BLaER1 treated with 17β-estradiol and CSF1 and Interleukin-3, amounts not matched to agents 10 nM and 100 nM (cell line): ENCODE measurements around the gene C4orf33.
"Not testable (repeated sequence)": the region's sequence is repeated elsewhere in the genome, so short reads cannot be mapped to it uniquely, and the experiment has no call there.

Experiments used
- H3K27ac ChIP-seq, 11 experiments: shearing (Covaris generic); formaldehyde crosslinking; 2 replicates each; pipeline ENCODE4 v1.8.1; 2022
- H3K27me3 ChIP-seq, 11 experiments: shearing (Covaris generic); formaldehyde crosslinking; 2 replicates each; pipeline ENCODE4 v1.8.1; 2022
- H3K36me3 ChIP-seq, 11 experiments: shearing (Covaris generic); formaldehyde crosslinking; 2 replicates each; pipeline ENCODE4 v1.8.1; 2022
- H3K4me1 ChIP-seq, 10 experiments: shearing (Covaris generic); formaldehyde crosslinking; 2 replicates each; pipeline ENCODE4 v1.8.1; 2022
- H3K4me2 ChIP-seq, 11 experiments: shearing (Covaris generic); formaldehyde crosslinking; 2 replicates each; pipeline ENCODE4 v1.8.1; 2022
- H3K4me3 ChIP-seq, 10 experiments: shearing (Covaris generic); formaldehyde crosslinking; 2 replicates each; pipeline ENCODE4 v1.8.1; 2022
- H3K9ac ChIP-seq, 11 experiments: shearing (Covaris generic); formaldehyde crosslinking; 2 replicates each; pipeline ENCODE4 v1.8.1; 2022
- H3K9me3 ChIP-seq, 11 experiments: shearing (Covaris generic); formaldehyde crosslinking; replicated peaks in 1 of 11; 2 replicates each; pipeline ENCODE4 v1.8.1; 2022
- H4K20me1 ChIP-seq, 11 experiments: shearing (Covaris generic); formaldehyde crosslinking; 2 replicates each; pipeline ENCODE4 v1.8.1; 2022
- Cebpa-rat ChIP-seq, 11 experiments: shearing (Covaris generic); IDR thresholded peaks; 2 replicates each; pipeline ENCODE4 v1.8.1; 2022

Gene C4orf33

GRCh38 chr4:129111919-129112318 lies 16.0 kb downstream of the C4orf33 start:
- no peaks in the 10 kb centered on the region for H3K9me3 ChIP-seq
- H3K9ac ChIP-seq = no peak overlapping the region
- no peaks in the 10 kb centered on the region for H3K4me1 ChIP-seq
- no peak overlapping the region for H3K4me3 ChIP-seq
- no peak for TF ChIP-seq Cebpa-rat (IDR thresholded peaks at IDR 0.05)
- H3K4me2 ChIP-seq = no peak overlapping the region
- H4K20me1 ChIP-seq = no peaks in the 10 kb centered on the region
- peaks cover 0 to 23% (median 0%) of the 10 kb centered on the region in 11 experiments; a peak in 6 of 22 replicates for H3K36me3 ChIP-seq
- H3K27ac ChIP-seq = no peak overlapping the region
- H3K27me3 ChIP-seq = no peaks in the 10 kb centered on the region

- Histone ChIP-seq H3K4me1 (no peaks in the 10 kb centered on the region), H3K9ac (no peak overlapping the region)
- no peak for TF ChIP-seq Cebpa-rat (IDR thresholded peaks at IDR 0.05)
Observed at GRCh38 chr4:129113434-129113833, 17.5 kb downstream of the C4orf33 start.

GRCh38 chr4:129113919-129114318 lies 18.0 kb downstream of the C4orf33 start:
- TF ChIP-seq Cebpa-rat (IDR thresholded peaks at IDR 0.05) = no peak
- Histone ChIP-seq H3K9me3 (no peaks in the 10 kb centered on the region), H3K27ac (no peak overlapping the region), H3K36me3 (peaks cover 0 to 20% (median 0%) of the 10 kb centered on the region in 11 experiments; a peak in 6 of 22 replicates), H3K4me3 (no peak overlapping the region), H3K4me1 (no peaks in the 10 kb centered on the region), H3K27me3 (no peaks in the 10 kb centered on the region), H4K20me1 (no peaks in the 10 kb centered on the region), H3K9ac (no peak overlapping the region), H3K4me2 (no peak overlapping the region)

More at GRCh38 chr4:129113434-129113833, 17.5 kb downstream of the C4orf33 start:
- no peak overlapping the region for H3K4me2 ChIP-seq
- no peaks in the 10 kb centered on the region for H3K9me3 ChIP-seq
- H3K27ac ChIP-seq = no peak overlapping the region
- peaks cover 0 to 23% (median 0%) of the 10 kb centered on the region in 11 experiments; a peak in 6 of 22 replicates for H3K36me3 ChIP-seq
- no peak overlapping the region for H3K4me3 ChIP-seq
- H3K27me3 ChIP-seq = no peaks in the 10 kb centered on the region
- H4K20me1 ChIP-seq = no peaks in the 10 kb centered on the region

- H3K4me2 ChIP-seq = no peak overlapping the region
- no peak overlapping the region for H3K27ac ChIP-seq
- H3K9ac ChIP-seq = no peak overlapping the region
- H3K36me3 ChIP-seq = no peaks in the 10 kb centered on the region
- H4K20me1 ChIP-seq = no peaks in the 10 kb centered on the region
- no peak for TF ChIP-seq Cebpa-rat (IDR thresholded peaks at IDR 0.05)
- no peak overlapping the region for H3K4me3 ChIP-seq
- no peaks in the 10 kb centered on the region for H3K4me1 ChIP-seq
- H3K27me3 ChIP-seq = no peaks in the 10 kb centered on the region
- H3K9me3 ChIP-seq = 0 out of 22 replicates have a peak, but pooled peaks cover 0 to 11% (median 0%) of the 10 kb centered on the region in 11 experiments
Observed at GRCh38 chr4:129117705-129118104, 21.8 kb downstream of the C4orf33 start.

GRCh38 chr4:129126614-129127013 lies 30.7 kb downstream of the C4orf33 start:
- H3K4me1 ChIP-seq = not testable (repeated sequence)

GRCh38 chr4:129129143-129129542 lies 33.2 kb downstream of the C4orf33 start:
- Histone ChIP-seq H3K4me2 (no peak overlapping the region), H3K27ac (no peak overlapping the region), H4K20me1 (no peaks in the 10 kb centered on the region), H3K27me3 (no peaks in the 10 kb centered on the region), H3K4me3 (no peak overlapping the region), H3K4me1 (no peaks in the 10 kb centered on the region), H3K9ac (no peak overlapping the region), H3K9me3 (peaks cover 14 to 30% (median 18%) of the 10 kb centered on the region in 11 experiments), H3K36me3 (no peaks in the 10 kb centered on the region)
- no peak for TF ChIP-seq Cebpa-rat (IDR thresholded peaks at IDR 0.05)

More at GRCh38 chr4:129126614-129127013, 30.7 kb downstream of the C4orf33 start:
- not testable (repeated sequence) for H3K4me2 ChIP-seq, H3K27ac ChIP-seq, H4K20me1 ChIP-seq, H3K9ac ChIP-seq, H3K27me3 ChIP-seq, H3K36me3 ChIP-seq, H3K4me3 ChIP-seq
- peaks cover 2 to 12% (median 5%) of the 10 kb centered on the region in 11 experiments; a peak in 21 of 22 replicates for H3K9me3 ChIP-seq

GRCh38 chr4:129131343-129131742 lies 35.4 kb downstream of the C4orf33 start:
- Histone ChIP-seq H4K20me1 (no peaks in the 10 kb centered on the region), H3K27ac (no peak overlapping the region), H3K4me2 (no peak overlapping the region), H3K27me3 (no peaks in the 10 kb centered on the region), H3K4me3 (no peak overlapping the region), H3K9me3 (peaks cover 14 to 25% (median 18%) of the 10 kb centered on the region in 11 experiments), H3K36me3 (no peaks in the 10 kb centered on the region), H3K9ac (no peak overlapping the region), H3K4me1 (no peaks in the 10 kb centered on the region)
- TF ChIP-seq Cebpa-rat (IDR thresholded peaks at IDR 0.05) = no peak

GRCh38 chr4:129136433-129136832 lies 40.5 kb downstream of the C4orf33 start:
- Histone ChIP-seq H3K4me3 (no peak overlapping the region), H3K27me3 (no peaks in the 10 kb centered on the region), H4K20me1 (no peaks in the 10 kb centered on the region), H3K27ac (no peak overlapping the region), H3K4me1 (0 out of 20 replicates have a peak, but pooled peaks cover 0 to 6% (median 0%) of the 10 kb centered on the region in 10 experiments), H3K9me3 (peaks cover 12 to 22% (median 15%) of the 10 kb centered on the region in 11 experiments), H3K4me2 (no peak overlapping the region), H3K9ac (no peak overlapping the region), H3K36me3 (no peaks in the 10 kb centered on the region)
- no peak for TF ChIP-seq Cebpa-rat (IDR thresholded peaks at IDR 0.05)

GRCh38 chr4:129138810-129139496 lies 43.0 kb downstream of the C4orf33 start:
- Histone ChIP-seq H3K4me3 (no peak overlapping the region), H3K27me3 (no peaks in the 10 kb centered on the region), H3K9me3 (no peaks in the 10 kb centered on the region), H4K20me1 (no peaks in the 10 kb centered on the region), H3K4me1 (peaks cover 0 to 13% (median 0%) of the 10 kb centered on the region in 10 experiments; a peak in 2 of 20 replicates), H3K36me3 (no peaks in the 10 kb centered on the region), H3K9ac (no peak overlapping the region), H3K4me2 (no peak overlapping the region), H3K27ac (no peak overlapping the region)
- no peak for TF ChIP-seq Cebpa-rat (IDR thresholded peaks at IDR 0.05)

GRCh38 chr4:129140521-129140920 lies 44.6 kb downstream of the C4orf33 start:
- no peaks in the 10 kb centered on the region for H3K27me3 ChIP-seq
- H3K36me3 ChIP-seq = no peaks in the 10 kb centered on the region
- H3K4me1 ChIP-seq = peaks cover 0 to 14% (median 0%) of the 10 kb centered on the region in 10 experiments; a peak in 2 of 20 replicates
- no peaks in the 10 kb centered on the region for H4K20me1 ChIP-seq
- H3K4me3 ChIP-seq = no peak overlapping the region
- TF ChIP-seq Cebpa-rat (IDR thresholded peaks at IDR 0.05) = no peak
- no peak overlapping the region for H3K4me2 ChIP-seq
- no peak overlapping the region for H3K9ac ChIP-seq
- no peak overlapping the region for H3K27ac ChIP-seq
- H3K9me3 ChIP-seq = no peaks in the 10 kb centered on the region
